Right forelimb (tissue), 1 donor: ENCODE results near the gene LHPP.
A peak's percentile ranks its signal among the peaks of the same experiment; 100 is the strongest.

Experiments
- DNase-seq: peaks from one replicate; pipeline ENCODE4 v3.0.0-alpha.2; 2018

Gene LHPP

DNA sequence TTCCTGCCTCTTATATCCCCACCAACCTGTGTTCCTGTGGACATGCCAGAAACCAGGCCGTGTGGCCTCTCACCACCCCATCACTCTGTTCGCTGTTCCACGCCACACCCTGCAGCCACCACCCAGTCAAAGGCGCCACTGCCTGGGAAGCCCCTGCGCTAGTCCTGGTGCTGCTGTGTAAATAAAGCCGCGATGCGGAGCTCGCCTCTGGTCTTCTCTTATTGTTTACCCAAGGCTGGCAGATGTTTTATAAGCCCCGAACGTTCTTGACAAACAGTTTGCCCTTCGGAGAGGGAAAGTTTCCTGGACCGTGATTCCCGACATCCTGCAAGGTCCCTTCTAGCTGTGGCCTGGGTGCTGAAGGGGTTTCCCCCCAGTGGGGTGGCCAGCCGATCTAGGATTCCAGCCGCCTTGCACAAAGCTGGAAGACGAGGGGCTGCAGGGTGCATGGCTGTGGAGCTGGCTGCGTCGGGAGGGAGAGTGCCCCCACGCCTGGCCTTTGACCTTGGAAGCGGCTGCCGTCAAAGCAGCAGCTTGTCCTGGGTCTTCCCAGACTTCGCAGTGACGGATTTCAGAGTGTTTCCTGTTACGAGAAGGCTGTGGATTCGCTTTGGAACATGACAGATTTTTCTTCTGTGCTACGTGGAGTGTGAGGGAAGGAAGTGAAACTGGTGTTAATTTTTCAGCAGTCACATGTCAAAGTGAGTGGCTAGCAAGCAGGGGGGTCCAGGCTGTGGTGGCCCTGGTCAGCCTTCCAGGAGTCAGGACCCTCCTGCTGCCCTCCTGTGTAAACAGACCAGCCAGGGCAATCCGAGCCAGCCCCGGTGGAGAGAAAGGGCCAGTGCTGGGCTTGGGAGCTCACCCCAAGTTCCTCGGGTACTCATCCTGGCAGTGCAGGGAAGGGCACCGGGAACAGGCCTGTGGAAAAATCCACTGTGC lies 61.6 kb downstream of the LHPP start:
- no peak for DNase-seq

DNA sequence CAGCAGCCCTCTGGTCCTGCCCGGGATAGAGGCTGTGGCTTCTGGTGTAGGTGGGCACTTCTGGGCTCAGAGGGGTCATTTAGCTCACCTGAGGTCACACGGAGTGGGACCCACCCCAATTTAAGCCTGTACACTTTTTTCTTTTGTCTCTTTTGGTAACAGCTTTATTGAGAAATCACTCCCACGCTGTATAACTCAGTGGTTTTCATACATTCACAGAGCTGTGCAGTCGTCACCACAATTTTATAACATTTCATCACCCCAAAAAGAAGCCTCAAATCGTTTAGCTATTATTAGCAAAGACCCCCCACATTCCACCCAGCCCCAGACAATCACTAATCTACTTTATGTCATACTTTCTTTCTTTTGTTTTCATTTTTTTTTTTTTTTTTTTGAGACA lies 62.3 kb downstream of the LHPP start:
- DNase-seq: no peak

DNA sequence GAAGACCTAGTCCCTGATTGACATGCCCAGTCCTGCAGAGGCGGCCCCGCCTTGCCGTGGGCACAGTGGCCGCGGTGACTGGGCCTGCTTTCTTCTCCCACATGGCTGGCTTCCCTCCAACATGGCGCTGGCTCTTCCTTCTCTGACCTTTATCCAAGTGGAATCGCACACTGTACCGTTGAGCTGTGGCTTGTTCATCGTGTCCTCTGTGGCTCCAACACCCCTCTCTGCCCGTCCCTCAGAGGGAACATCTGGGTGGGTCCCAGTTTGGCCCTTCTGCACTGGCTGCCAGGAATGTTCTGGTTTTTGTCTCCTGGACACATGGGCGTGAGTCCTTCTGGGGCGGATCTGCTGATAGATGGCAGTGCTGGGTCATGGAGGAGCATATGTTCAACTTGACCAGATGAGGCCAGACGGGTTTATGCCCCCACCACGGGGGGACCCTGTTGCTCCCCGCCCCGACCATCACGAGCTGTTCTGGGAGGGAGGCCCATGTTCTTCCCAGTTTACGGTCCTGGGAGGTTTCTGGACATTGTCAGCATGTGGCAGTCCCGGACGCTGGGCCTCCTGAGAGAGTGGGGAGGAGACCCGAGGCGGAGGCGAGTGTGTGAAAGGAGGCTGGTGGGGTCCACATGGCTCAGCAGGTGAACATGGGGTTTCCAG lies 63.5 kb downstream of the LHPP start:
- no peak for DNase-seq

DNA sequence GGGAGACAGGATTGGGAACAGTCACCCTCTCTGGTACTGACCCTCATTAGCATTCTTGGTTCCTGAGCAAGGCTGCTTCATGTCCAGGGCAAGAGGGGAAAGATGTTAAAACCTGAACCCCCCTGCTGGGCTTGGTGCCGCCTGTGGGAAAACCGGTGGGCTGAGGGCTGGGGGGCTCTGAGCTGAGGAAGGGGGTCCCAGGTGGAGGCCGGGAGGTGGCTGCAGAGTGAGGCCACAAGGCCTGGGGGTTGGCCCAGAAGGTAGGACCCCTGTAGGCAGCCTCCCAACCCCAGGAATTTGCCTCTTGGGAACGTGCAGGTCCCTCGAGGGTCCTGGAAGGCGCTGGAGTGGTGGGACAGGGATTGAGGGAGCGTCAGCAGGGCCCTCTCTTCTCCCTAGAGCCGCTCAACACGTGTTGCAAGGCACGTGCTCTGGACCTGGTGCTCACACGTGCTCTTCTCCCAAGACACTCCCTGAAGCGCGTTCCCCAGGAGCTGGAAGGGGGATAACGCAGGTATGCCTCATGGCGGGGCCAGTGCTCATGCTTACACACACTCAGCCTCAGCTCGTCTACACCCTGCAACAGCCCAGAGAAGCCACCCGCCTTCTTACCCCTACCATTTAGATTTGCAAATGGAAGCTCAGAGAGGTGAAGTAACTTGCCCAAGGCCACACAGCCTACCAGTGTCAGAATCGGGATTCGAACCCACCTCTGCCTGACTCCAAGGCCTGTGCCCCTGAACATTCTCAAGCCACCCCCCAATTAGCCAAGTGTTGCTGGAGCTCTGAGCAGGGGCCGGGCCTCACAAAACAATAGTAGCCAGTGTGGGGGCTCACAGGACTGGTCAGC lies 64.4 kb downstream of the LHPP start:
- no peak for DNase-seq

DNA sequence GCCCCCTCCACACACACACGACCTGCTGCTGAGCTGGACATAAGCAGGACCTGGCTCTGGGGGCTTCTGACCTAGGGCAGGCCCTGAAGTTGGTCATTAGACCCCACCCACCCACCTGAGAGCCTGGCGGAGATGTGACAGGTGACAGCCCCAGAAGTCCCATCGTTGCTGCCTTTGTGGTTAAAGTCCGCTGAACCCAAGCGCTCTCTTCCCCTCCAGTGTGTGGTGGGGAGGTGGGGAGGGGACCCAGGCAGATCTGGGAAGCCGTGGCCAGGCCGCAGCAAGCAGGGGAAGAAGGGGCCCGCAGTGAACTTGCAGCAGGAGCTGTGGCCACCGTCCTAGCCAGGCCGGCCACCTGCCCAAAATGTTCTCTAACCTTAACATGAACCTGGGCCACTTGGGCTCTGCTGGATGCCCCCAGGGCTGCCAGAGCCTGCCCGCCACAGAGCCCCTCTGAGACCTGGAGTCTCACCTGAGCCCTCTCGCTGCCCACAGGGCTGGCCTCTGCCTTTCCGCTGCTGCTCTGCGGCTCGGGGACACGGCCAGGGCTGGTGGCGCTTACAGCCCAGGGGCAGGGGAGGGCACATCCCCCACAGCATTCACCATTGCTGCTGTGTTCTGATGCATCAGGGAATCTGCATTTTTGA lies 65.1 kb downstream of the LHPP start:
- no peak for DNase-seq

DNA sequence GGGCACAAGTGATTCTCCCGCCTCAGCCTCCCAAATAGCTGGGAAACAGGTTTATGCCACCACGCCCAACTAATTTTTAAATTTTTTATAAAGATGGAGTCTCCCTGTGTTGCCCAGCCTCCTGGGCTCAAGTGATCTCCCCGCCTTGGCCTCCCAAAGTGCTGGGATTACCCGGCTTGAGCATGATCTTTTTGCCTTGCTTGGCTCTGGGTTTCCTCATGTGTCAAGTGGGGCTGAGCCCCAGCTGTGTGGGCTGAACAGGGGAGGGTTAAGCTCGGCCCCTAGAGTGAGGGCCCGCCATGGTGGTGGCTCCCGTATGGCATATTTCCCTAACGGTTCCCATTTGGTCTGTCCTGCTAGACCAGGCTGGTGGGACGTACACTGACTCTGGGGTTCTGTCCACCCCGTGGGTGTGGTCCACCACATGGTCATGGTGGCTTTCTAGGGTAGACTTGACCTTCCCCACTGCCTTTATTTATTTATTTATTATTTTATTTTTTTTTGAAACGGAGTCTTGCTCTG lies 66.3 kb downstream of the LHPP start:
- no peak for DNase-seq

DNA sequence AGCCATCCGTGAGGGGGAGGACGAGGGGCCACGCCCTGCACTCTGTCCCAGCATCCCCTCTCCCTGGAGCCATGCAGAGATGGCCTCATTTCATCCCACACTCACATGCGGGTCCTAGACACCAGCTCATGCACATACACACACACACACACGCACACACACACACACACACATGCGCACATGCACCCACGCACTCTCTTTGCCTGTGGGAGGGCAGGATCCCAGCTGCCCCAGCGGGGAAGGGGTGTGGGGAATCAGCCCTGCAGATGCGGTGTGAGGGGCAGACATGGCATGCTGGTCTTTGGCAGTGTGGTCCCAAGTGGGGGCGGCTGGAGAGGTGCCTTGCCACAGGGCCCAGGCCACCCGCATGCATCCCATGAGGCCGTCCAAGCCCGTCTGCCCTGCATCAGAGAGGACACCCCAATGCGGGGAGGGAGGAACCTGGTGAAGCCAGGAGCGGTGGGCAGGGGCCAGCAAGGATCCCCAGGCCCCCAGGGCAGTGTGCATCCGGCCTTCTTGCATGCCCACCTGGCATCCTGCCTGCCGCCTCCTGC lies 68.1 kb downstream of the LHPP start:
- DNase-seq: no peak

DNA sequence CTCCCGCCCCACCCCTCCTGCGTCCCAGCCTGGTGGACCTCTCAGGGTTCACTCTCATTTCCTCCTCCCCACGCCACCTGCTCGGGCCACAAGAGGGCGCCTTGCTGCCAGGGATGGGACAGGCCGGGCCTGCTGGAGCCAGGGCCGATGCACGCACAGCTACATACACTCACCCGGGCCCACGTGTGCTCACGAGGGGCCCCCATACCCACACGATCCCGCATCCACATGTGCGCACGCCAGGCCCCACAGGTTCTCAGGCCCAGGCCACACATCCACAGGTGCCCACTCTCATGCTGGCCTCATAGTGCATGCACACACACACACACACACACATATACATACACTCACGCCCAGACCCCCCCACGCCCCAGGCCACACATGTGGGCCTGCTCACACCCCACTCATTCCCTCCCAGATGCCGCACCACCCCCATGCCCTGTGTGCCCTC lies 68.6 kb downstream of the LHPP start:
- peak; percentile 87 for DNase-seq

DNA sequence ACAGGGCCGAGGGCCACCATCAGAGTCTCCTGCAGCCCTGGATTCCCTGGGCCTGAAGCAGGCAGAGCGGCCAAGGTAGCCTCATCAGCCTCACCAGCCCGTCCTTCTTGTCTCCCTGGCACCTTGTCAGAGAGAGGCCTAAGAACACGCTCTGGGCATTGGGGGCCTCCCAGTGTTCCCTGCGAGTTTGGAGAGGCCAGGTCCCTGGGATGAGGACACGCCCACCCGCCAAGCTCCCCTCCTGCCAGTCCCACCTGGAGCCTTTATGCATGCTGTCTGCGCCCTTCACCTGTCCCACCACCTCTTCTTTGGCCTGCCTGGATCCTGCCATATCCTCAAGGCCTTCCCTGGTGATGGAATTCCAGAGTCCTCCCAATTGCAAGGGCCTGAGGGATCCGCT lies 69.2 kb downstream of the LHPP start:
- DNase-seq: no peak

DNA sequence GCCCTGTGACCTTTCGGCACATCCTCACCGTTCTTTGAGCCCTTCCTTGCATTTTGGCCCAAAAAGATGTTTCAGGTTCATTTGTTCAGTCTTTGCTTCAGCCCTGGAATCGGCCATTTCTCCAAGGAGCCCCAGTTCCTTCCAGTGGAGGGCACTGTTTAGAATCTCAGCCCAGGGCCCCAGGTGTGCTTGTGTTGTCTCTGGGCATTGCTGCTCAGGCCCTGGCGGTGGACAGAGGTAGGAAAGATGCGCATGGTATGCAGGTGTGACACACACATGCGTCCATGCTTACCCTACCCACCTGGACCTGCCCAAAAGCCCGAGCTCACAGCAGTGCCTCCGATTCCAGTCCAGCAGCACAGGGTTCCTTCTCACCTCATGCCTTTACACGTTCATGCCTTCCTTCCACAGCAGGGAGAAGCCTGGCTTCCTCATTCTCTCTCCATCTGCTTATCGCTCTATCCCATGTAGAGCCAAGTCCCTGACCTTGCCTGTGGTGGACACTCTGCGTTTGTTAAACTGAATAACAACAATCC lies 70.6 kb downstream of the LHPP start:
- no peak for DNase-seq

DNA sequence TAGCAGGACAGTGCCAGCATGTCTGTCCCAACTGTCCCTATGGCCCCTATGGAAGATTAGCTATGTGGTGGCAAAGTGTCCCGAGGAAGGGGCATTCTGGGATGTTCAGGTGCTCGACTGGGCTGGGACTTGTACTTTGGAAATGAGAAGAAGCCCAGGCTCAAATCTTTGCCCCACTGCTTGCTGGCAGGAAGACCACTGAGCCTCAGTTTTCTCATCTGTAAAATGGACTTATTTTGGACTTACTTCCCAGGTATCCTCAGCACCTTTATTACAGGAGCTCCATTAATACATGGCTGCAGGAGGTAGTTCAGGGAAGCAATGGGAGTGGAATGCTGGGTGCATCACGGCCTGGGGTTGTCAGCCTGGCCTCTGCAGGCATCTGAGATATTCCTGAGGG lies 71.2 kb downstream of the LHPP start:
- no peak for DNase-seq

DNA sequence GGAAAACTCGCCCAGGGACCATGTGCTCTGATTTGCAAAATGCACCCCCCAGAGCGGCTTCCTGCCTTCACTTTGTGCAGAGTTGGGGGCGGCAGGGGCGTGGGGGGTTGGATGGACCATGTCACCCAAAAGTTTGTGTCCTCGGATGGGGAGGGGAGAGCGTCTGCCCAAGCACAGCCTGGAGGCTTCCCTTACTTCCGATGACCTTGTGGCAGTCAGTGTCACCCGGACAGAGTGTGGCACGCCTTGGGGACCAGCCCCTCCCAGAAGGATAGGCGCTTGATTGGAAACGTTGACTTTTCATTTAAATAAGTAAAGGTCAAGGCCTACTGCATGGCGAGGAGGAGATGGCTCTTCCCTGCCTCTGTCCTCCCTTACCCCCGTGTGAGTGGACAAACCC lies 71.6 kb downstream of the LHPP start:
- no peak for DNase-seq

DNA sequence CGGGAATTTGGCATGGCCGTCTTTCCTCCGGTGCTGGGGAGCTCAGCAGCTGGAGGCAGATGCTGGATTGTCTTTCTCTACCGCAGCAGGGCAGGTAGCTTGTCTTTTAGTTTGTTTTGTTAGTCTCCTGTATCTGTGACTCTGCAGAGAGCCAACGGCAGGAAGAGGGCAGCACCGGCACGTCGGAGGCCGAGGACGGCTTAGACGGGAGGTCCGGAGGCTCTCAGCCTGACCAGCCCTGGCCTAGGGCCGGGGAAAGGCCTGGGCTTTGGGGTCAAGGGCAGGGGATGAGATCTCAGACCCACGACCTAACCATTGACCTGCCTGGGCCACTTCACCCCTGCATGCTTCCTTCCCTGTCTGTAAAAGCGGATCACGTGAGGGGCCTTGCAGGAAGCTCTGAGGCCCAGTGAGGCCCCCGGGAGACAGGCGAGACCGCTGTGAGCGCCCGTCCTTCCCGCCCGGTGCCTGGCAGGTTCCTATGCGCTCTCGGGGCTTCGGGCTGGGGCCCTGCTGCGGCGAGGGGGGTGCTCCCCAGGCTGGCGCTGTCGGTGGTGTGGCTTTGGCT lies 72.7 kb downstream of the LHPP start:
- DNase-seq: peak; percentile 70

DNA sequence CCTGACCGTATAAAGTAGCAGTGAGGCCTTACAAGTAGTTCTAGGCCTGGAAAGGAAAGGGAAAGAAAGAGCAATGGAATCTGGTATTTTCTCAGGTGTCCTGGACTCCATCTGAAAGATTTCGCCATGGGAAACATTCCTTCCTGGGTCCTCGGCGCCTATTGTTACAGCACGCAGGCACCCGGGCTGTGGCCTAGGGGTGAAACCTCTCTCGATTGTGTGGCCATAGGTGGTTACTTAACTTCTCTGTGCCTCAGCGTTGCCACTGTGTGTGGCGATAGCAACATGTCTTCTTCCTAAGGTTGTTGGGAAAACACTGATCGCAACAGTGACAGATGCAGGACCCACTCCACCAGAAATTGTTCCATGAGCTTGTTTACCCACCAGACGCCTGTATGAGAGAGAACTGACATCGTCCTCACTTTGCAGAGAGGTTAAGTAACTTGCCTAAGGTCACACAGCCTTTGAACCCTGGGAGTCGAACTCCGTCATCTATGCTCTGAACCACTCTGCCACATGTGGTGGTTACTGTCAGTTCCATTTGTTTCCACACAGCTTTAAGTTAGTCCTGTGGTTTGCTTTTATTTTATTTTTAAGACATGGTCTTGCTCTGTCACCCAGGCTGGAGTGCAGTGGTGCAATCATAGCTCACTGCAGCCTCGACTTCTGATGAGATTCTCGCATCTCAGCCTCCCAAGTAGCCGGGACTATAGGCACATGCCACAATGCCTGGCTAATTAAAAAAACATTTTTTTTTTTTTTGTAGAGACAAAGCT lies 73.4 kb downstream of the LHPP start:
- no peak for DNase-seq

DNA sequence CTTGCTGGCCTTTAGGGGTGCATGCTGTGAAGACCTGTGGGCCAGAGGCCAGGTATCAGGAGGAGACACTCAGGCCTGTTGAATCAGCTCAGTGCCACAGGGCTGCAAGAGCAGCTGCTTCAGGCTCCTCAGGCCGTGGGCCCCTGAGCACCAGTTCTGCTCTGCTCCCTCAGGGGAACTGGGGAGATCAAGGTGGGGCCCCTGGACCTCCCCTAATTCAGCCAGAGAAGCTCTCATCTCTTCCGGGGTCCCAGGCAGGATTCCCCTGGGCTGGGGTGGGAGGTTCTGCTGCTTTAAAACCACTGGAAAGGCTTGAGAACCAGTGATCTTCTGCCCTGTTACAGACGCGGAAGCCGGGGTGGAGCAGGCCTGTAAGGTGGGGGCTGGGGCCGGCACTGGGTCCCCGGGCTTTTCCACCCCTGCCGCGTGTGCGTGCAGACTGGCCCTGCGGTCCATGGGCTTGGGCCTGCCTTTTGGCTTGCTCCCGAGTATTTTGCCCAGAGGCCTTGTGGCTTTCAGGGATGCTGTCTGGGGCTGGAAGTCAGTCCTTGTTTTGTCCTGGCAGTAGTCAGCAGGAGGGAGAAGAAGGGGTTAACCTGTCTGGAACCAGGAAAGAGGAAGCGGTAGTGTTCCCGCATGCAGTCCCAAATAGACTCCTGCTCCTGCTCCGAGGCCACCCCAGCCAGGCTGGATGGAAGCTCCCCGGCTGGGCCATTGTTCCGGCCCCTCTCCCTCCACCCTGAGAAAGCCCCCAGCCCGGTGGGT lies 74.3 kb downstream of the LHPP start:
- no peak for DNase-seq

DNA sequence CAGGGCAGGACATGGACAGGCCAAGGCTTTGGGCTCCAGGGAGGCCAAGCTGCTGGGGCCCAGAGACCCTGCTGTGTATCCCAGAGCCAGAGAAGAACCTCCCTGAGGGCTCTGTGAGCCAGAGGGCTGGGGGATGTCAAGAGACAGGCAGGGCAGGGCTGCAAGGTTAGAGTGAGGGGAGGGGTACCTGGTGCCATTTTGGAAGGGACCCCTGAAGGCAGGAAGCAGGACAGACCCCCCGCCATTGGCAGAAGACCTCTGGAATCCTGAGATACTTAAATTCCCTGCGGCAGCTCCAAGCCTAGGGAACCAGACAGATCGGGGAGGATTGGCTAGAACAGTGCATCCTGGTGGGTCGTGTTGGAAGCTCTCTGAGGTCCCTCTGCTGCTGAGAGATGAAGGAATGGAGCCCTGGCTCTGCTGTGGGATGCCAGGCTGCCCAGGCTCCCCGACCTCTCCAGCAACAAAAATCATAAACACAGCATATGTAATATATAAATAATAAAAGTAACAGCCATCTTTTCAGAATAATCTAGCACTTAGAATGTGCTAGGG lies 75.0 kb downstream of the LHPP start:
- DNase-seq: no peak

DNA sequence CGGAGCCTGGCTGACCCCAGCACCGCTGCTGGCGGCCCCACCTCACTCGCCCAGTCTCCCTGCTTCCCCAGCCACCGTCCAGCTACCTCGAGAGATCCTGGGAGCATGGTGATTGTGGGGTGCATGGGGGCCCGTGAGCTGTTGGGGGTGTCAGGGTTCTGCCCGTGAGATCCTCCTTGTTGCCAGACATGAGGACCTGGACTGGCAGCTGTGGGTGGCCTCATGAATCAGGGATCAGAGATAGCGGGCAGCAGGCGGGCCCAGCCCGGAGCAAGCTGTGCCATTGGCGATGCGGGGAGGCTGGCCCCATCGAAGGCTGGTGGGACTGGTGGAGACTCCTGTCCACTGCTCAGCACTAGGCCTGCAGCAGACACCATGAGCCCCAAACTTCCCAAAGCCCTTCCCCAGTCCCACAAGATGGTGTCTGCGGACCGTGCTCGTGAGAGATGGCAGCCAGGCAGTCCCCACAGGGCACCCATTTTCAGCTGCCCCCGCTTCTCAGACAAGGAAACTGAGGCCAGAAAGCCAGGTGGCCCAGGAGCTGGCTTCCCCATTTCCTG lies 75.6 kb downstream of the LHPP start:
- no peak for DNase-seq

DNA sequence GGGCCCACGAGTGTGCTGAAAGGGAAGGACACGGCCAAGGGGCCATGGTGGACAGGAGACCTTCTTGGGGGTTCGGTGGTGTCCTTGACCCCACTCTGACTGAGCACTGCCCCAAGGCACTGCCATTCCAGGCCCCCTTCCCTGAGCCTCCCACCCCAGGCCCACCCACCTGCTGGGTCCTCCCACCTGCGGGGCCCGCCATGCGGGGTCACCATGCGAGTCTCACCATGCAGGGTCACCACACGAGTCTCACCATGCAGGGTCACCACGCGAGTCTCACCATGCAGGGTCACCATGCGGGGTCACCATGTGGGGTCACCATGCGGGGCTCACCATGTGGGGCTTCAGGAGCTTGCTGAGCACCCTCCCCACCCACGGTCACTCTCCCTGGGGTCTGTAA lies 76.3 kb downstream of the LHPP start:
- DNase-seq: no peak

DNA sequence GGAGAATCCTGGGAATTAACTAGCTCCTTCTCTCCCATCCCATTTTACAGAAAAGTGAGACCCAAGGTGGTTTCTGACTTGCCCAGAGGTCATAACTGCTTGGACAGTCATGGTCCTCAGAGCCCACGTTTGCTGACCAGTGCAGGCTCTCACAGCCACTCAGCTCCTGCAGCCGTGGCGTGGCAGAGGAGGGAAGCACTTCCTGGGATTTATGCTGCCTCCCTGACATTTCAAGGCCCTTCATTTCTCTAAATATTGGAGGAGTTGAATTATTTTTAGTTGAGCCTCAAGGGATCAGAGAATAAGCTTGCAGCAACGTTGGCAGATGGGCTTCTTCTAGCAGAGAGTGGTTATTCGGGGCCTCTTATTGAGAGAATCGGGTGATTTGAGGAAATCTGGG lies 77.1 kb downstream of the LHPP start:
- no peak for DNase-seq
